Ovary (tissue), 3 donors: Measurements from ENCODE around the gene AEN.

Experiments
- CTCF ChIP-seq, 3 donors: fragments of 450-650 bp in 2 of 3; fragments of 200-600 bp in 1 of 3; IDR thresholded peaks; one replicate each; pipeline versions ENCODE4 v1.5.1 to v1.8.0; 2016 to 2022; ENCODE audit warnings: antibody characterized with exemption in 3 of 3, mild to moderate bottlenecking in 1 of 3
- EP300 ChIP-seq: sonication (generic); formaldehyde crosslinking; IDR thresholded peaks from one replicate; pipeline ENCODE4 v1.6.1; 2017; ENCODE audit warnings: antibody characterized with exemption
- POLR2A ChIP-seq: fragments of 450-650 bp; IDR thresholded peaks from one replicate; pipeline ENCODE4 v1.6.1; 2017; ENCODE audit warnings: antibody characterized with exemption, mild to moderate bottlenecking, moderate library complexity
- donor health status: DM: no; HTN: no; CAD: no.

GRCh38 chr15:88622605-88622975 is 1.4 kb downstream of the AEN start:
- TF ChIP-seq CTCF (IDR thresholded peaks at IDR 0.05) (no peak), POLR2A (no peak), EP300 (no peak)
